ENCODE data around the gene HTD2.

HTD2 gene

GRCh38 chr3:58353722-58354553, 47.6 kb downstream of the HTD2 start:
- no peaks in the 10 kb centered on the region for H3K27me3 ChIP-seq (ENCODE audit: control insufficient read depth in 2 of 2, insufficient read depth in 2 of 2, low read length in 2 of 2)
- H3K36me3 ChIP-seq (ENCODE audit: control insufficient read depth in 2 of 2, insufficient read depth in 2 of 2, low read length in 2 of 2), result no peaks in the 10 kb centered on the region
- H3K9ac ChIP-seq (ENCODE audit: low read depth in 1 of 2, low read length in 2 of 2), result peak overlapping the region in 1 of 2 donors; percentile 2
- H3K9me3 ChIP-seq (ENCODE audit: control insufficient read depth in 2 of 2, low read length in 2 of 2), result no peaks in the 10 kb centered on the region
- peak overlapping the region in 1 of 2 donors; percentile 35 for H3K4me3 ChIP-seq (ENCODE audit: low read length in 2 of 2)
- peak overlapping the region in 1 of 2 donors; percentile 40 for H3K27ac ChIP-seq (ENCODE audit: low read depth in 2 of 2, low read length in 2 of 2)
- peaks cover 0 to 16% of the 10 kb centered on the region in 2 donors for H3K4me1 ChIP-seq (ENCODE audit: control insufficient read depth in 2 of 2, insufficient read depth in 2 of 2, low read length in 2 of 2)

DNA sequence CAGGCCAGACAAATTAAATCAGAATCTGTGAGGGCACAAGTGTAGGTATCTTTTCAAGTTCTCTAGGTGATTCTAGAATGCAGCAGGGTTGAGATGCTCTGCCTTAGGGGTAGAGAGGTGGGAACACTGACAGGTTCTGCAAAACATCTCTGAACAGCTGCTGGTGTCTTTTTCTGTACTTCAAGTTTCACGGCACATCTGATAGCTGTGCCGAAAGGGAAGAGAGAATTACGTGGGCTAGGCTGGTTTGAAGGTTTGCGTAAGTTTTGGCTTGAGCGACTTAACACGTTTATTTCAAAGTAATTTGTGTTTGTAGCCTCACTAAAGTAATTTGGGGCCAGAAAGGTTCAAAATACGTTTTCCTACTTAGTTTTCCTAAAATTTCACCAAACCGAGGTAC, 48.9 kb downstream of the HTD2 start:
- peak overlapping the region in 1 of 2 donors; percentile 1 for H3K4me3 ChIP-seq (ENCODE audit: low read length in 2 of 2)
- no peaks in the 10 kb centered on the region for H3K9me3 ChIP-seq (ENCODE audit: control insufficient read depth in 2 of 2, low read length in 2 of 2)
- no peak overlapping the region for H3K9ac ChIP-seq (ENCODE audit: low read depth in 1 of 2, low read length in 2 of 2)
- peak overlapping the region in 1 of 2 donors; percentile 68 for H3K27ac ChIP-seq (ENCODE audit: low read depth in 2 of 2, low read length in 2 of 2)
- H3K4me1 ChIP-seq (ENCODE audit: control insufficient read depth in 2 of 2, insufficient read depth in 2 of 2, low read length in 2 of 2), result peaks cover 0 to 16% of the 10 kb centered on the region in 2 donors
- H3K27me3 ChIP-seq (ENCODE audit: control insufficient read depth in 2 of 2, insufficient read depth in 2 of 2, low read length in 2 of 2), result no peaks in the 10 kb centered on the region
- H3K36me3 ChIP-seq (ENCODE audit: control insufficient read depth in 2 of 2, insufficient read depth in 2 of 2, low read length in 2 of 2), result no peaks in the 10 kb centered on the region

DNA sequence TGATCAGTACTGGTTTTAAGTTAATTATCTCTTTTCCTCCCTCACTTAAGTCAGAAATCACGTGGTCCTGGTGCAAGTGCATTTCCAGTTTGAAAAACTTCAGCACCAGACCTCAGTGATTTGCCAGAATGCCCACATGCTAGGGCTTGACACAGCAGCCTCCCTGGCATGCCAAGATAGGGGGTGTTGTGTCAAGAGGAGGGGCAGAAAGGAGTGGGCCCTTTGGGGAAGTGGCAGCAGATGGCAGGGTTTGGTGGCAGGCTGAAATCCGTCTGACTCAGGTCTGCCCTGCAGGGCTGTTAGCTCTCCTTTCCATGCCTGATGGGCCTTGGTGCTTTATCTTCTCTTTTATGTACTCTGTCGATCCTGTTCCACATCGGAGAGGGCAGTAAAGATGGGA, 49.7 kb downstream of the HTD2 start:
- H3K27me3 ChIP-seq (ENCODE audit: control insufficient read depth in 2 of 2, insufficient read depth in 2 of 2, low read length in 2 of 2), result no peaks in the 10 kb centered on the region
- H3K9me3 ChIP-seq (ENCODE audit: control insufficient read depth in 2 of 2, low read length in 2 of 2), result no peaks in the 10 kb centered on the region
- peaks cover 0 to 16% of the 10 kb centered on the region in 2 donors for H3K4me1 ChIP-seq (ENCODE audit: control insufficient read depth in 2 of 2, insufficient read depth in 2 of 2, low read length in 2 of 2)
- H3K4me3 ChIP-seq (ENCODE audit: low read length in 2 of 2), result peak overlapping the region in 1 of 2 donors; percentile 9
- no peaks in the 10 kb centered on the region for H3K36me3 ChIP-seq (ENCODE audit: control insufficient read depth in 2 of 2, insufficient read depth in 2 of 2, low read length in 2 of 2)
- H3K27ac ChIP-seq (ENCODE audit: low read depth in 2 of 2, low read length in 2 of 2), result no peak overlapping the region
- H3K9ac ChIP-seq (ENCODE audit: low read depth in 1 of 2, low read length in 2 of 2), result no peak overlapping the region

DNA sequence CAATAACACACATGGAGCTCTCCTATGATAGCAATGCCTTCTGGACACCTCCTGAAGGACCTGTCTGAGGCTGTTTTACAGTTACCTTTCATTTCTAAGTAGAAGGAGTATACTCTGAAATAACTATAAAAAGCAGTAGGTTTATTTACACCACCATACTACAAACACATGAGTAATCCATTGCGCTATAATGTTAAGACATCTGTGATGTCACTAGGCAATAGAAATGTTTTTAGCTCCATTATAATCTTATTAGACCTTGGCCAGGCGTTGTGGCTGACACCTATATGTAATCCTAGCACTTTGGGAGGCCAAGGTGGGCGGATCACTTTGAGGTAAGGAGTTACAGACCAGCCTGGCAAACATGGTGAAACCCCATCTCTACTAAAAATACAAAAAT, 51.1 kb downstream of the HTD2 start:
- Histone ChIP-seq H3K9ac (ENCODE audit: low read depth in 1 of 2, low read length in 2 of 2) (no peak overlapping the region), H3K27ac (ENCODE audit: low read depth in 2 of 2, low read length in 2 of 2) (no peak overlapping the region), H3K27me3 (ENCODE audit: control insufficient read depth in 2 of 2, insufficient read depth in 2 of 2, low read length in 2 of 2) (no peaks in the 10 kb centered on the region), H3K36me3 (ENCODE audit: control insufficient read depth in 2 of 2, insufficient read depth in 2 of 2, low read length in 2 of 2) (no peaks in the 10 kb centered on the region), H3K4me3 (ENCODE audit: low read length in 2 of 2) (no peak overlapping the region), H3K9me3 (ENCODE audit: control insufficient read depth in 2 of 2, low read length in 2 of 2) (no peaks in the 10 kb centered on the region), H3K4me1 (ENCODE audit: control insufficient read depth in 2 of 2, insufficient read depth in 2 of 2, low read length in 2 of 2) (peaks cover 0 to 16% of the 10 kb centered on the region in 2 donors)

- no peak overlapping the region for H3K9ac ChIP-seq (ENCODE audit: low read depth in 1 of 2, low read length in 2 of 2)
- no peaks in the 10 kb centered on the region for H3K36me3 ChIP-seq (ENCODE audit: control insufficient read depth in 2 of 2, insufficient read depth in 2 of 2, low read length in 2 of 2)
- H3K4me3 ChIP-seq (ENCODE audit: low read length in 2 of 2), result no peak overlapping the region
- no peaks in the 10 kb centered on the region for H3K9me3 ChIP-seq (ENCODE audit: control insufficient read depth in 2 of 2, low read length in 2 of 2)
- H3K27me3 ChIP-seq (ENCODE audit: control insufficient read depth in 2 of 2, insufficient read depth in 2 of 2, low read length in 2 of 2), result no peaks in the 10 kb centered on the region
- no peak overlapping the region for H3K27ac ChIP-seq (ENCODE audit: low read depth in 2 of 2, low read length in 2 of 2)
- peaks cover 0 to 16% of the 10 kb centered on the region in 2 donors for H3K4me1 ChIP-seq (ENCODE audit: control insufficient read depth in 2 of 2, insufficient read depth in 2 of 2, low read length in 2 of 2)
Observed at GRCh38 chr3:58358092-58358491, 51.8 kb downstream of the HTD2 start.

GRCh38 chr3:58358808-58359207, 52.5 kb downstream of the HTD2 start:
- H3K27me3 ChIP-seq (ENCODE audit: control insufficient read depth in 2 of 2, insufficient read depth in 2 of 2, low read length in 2 of 2), result no peaks in the 10 kb centered on the region
- no peak overlapping the region for H3K4me3 ChIP-seq (ENCODE audit: low read length in 2 of 2)
- H3K4me1 ChIP-seq (ENCODE audit: control insufficient read depth in 2 of 2, insufficient read depth in 2 of 2, low read length in 2 of 2), result peaks cover 0 to 16% of the 10 kb centered on the region in 2 donors
- no peaks in the 10 kb centered on the region for H3K36me3 ChIP-seq (ENCODE audit: control insufficient read depth in 2 of 2, insufficient read depth in 2 of 2, low read length in 2 of 2)
- no peak overlapping the region for H3K9ac ChIP-seq (ENCODE audit: low read depth in 1 of 2, low read length in 2 of 2)
- H3K9me3 ChIP-seq (ENCODE audit: control insufficient read depth in 2 of 2, low read length in 2 of 2), result no peaks in the 10 kb centered on the region
- H3K27ac ChIP-seq (ENCODE audit: low read depth in 2 of 2, low read length in 2 of 2), result peak overlapping the region in 1 of 2 donors; percentile 16

DNA sequence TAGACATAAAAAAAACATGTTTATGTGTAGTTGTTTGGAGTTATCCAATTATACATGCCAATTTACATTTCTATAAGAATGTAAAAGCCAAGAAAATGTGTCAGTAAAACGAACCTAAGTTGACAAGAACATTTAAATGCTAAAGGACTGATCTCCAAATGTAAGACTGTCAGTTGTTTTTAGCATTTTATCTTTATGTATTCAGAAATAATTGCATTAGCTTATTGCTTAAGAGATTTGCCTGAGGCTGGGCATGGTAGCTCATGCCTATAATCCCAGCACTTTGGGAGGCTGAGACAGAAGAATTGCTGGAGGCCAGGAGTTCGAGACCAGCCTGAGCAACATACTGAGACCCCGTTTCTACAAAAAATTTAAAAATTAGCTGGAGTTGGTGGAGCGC, 53.3 kb downstream of the HTD2 start:
- Histone ChIP-seq H3K9ac (ENCODE audit: low read depth in 1 of 2, low read length in 2 of 2) (no peak overlapping the region), H3K4me3 (ENCODE audit: low read length in 2 of 2) (no peak overlapping the region), H3K36me3 (ENCODE audit: control insufficient read depth in 2 of 2, insufficient read depth in 2 of 2, low read length in 2 of 2) (no peaks in the 10 kb centered on the region), H3K9me3 (ENCODE audit: control insufficient read depth in 2 of 2, low read length in 2 of 2) (no peaks in the 10 kb centered on the region), H3K4me1 (ENCODE audit: control insufficient read depth in 2 of 2, insufficient read depth in 2 of 2, low read length in 2 of 2) (peaks cover 0 to 16% of the 10 kb centered on the region in 2 donors), H3K27ac (ENCODE audit: low read depth in 2 of 2, low read length in 2 of 2) (no peak overlapping the region), H3K27me3 (ENCODE audit: control insufficient read depth in 2 of 2, insufficient read depth in 2 of 2, low read length in 2 of 2) (no peaks in the 10 kb centered on the region)

DNA sequence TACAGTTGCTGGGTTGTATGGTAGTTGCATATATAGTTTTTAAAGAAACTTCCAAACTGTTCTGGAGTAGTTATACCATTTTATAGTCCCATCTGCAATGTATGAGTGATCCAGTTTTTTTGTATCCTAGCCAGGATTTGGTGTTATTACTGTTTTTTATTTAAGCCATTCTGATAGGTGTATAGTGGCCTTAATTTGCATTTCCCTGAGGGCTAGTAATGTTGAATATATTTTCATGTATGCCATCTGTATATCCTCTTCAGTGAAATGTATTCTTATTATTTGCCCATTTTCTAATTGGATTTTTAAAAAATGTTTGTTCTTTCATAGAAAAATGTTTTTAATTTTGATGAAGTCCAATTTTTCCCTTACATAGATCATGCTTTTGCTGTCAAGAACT, 55.5 kb downstream of the HTD2 start:
- no peaks in the 10 kb centered on the region for H3K9me3 ChIP-seq (ENCODE audit: control insufficient read depth in 2 of 2, low read length in 2 of 2)
- H3K36me3 ChIP-seq (ENCODE audit: control insufficient read depth in 2 of 2, insufficient read depth in 2 of 2, low read length in 2 of 2), result no peaks in the 10 kb centered on the region
- peaks cover 0 to 4% of the 10 kb centered on the region in 2 donors for H3K4me1 ChIP-seq (ENCODE audit: control insufficient read depth in 2 of 2, insufficient read depth in 2 of 2, low read length in 2 of 2)
- H3K27ac ChIP-seq (ENCODE audit: low read depth in 2 of 2, low read length in 2 of 2), result no peak overlapping the region
- no peak overlapping the region for H3K9ac ChIP-seq (ENCODE audit: low read depth in 1 of 2, low read length in 2 of 2)
- H3K4me3 ChIP-seq (ENCODE audit: low read length in 2 of 2), result no peak overlapping the region
- no peaks in the 10 kb centered on the region for H3K27me3 ChIP-seq (ENCODE audit: control insufficient read depth in 2 of 2, insufficient read depth in 2 of 2, low read length in 2 of 2)

- Histone ChIP-seq H3K4me3 (ENCODE audit: low read length in 2 of 2) (no peak overlapping the region), H3K36me3 (ENCODE audit: control insufficient read depth in 2 of 2, insufficient read depth in 2 of 2, low read length in 2 of 2) (no peaks in the 10 kb centered on the region), H3K27ac (ENCODE audit: low read depth in 2 of 2, low read length in 2 of 2) (no peak overlapping the region)
Observed at GRCh38 chr3:58366699-58367098, 60.4 kb downstream of the HTD2 start.

DNA sequence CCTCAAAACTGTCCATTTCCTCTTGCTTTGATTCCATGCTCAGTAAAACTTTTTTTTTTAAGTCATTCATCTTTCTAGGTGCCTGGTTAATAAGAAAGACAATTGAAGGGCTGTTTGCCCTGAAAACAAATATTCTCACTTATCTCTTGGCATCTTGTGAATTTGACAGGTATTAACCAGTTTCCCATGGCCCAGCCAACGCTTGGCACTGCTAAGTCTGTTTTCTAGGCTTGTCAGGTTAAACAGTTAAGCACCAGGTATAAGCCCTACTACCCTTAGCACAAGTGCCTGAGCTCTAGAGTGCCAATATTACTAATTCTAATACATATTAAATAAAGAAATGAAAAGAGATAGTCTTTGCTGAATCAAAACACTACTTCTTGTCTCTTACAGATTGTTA, 62.7 kb downstream of the HTD2 start:
- Histone ChIP-seq H3K9me3 (ENCODE audit: control insufficient read depth in 2 of 2, low read length in 2 of 2) (no peaks in the 10 kb centered on the region), H3K9ac (ENCODE audit: low read depth in 1 of 2, low read length in 2 of 2) (no peak overlapping the region), H3K4me1 (ENCODE audit: control insufficient read depth in 2 of 2, insufficient read depth in 2 of 2, low read length in 2 of 2) (no peaks in the 10 kb centered on the region), H3K4me3 (ENCODE audit: low read length in 2 of 2) (no peak overlapping the region), H3K27ac (ENCODE audit: low read depth in 2 of 2, low read length in 2 of 2) (no peak overlapping the region), H3K27me3 (ENCODE audit: control insufficient read depth in 2 of 2, insufficient read depth in 2 of 2, low read length in 2 of 2) (no peaks in the 10 kb centered on the region), H3K36me3 (ENCODE audit: control insufficient read depth in 2 of 2, insufficient read depth in 2 of 2, low read length in 2 of 2) (no peaks in the 10 kb centered on the region)

More at GRCh38 chr3:58366699-58367098, 60.4 kb downstream of the HTD2 start:
- Histone ChIP-seq H3K27me3 (ENCODE audit: control insufficient read depth in 2 of 2, insufficient read depth in 2 of 2, low read length in 2 of 2) (no peaks in the 10 kb centered on the region), H3K9ac (ENCODE audit: low read depth in 1 of 2, low read length in 2 of 2) (no peak overlapping the region), H3K9me3 (ENCODE audit: control insufficient read depth in 2 of 2, low read length in 2 of 2) (no peaks in the 10 kb centered on the region), H3K4me1 (ENCODE audit: control insufficient read depth in 2 of 2, insufficient read depth in 2 of 2, low read length in 2 of 2) (no peaks in the 10 kb centered on the region)

Measured in mucosa of rectum (tissue), 2 donors.